RPMI7951 (cell line): ENCODE measurements around the gene GCH1. TPM values are rescaled to one million over a fixed set of nuclear protein-coding genes. Genes with fewer than 3 reads are reported as not detected.
A peak's percentile ranks its signal among the peaks of the same experiment; 100 is the strongest.

Experiments used
- DNase-seq: peaks from one replicate; pipeline ENCODE4 v3.0.0-alpha.2; 2012; ENCODE audit warnings: low read depth
- total RNA-seq: library from RNA; depleted of rRNA; stranded (reverse); fragments of >200 nt; shearing (Covaris generic); gene quantifications from 2 replicates; pipeline ENCODE4 v1.2.3, GENCODE V29; 2014

Gene GCH1
- total RNA-seq, 1 experiment from 2014 or later = 3.5 TPM

- peak; percentile 59 for DNase-seq
These were observed 36.0 kb downstream of the GCH1 start for GRCh38 chr14:54866588-54866987.

- DNase-seq = no peak
These were observed 38.1 kb downstream of the GCH1 start for GRCh38 chr14:54864526-54864925.

- DNase-seq = no peak
These were observed 44.8 kb downstream of the GCH1 start for GRCh38 chr14:54857830-54858269.

DNA sequence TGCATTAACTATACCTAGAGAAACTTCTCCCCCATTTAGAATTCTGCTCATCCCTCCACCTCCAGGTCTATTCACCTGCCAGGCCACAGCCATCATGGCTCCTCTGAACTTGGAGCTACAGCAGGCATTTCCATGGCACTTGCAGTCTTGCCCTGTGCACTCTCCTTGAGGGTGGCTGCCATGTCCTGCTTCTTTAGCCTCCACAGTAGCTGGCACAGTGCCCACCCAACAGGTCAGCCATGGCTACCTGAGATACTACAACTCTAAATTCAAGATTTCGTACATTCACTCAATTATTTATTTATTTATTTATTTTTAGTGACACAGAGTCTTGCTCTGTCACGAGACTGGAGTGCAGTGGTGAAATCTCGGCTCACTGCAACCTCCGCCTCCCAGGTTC lies 46.5 kb downstream of the GCH1 start:
- DNase-seq = no peak

DNA sequence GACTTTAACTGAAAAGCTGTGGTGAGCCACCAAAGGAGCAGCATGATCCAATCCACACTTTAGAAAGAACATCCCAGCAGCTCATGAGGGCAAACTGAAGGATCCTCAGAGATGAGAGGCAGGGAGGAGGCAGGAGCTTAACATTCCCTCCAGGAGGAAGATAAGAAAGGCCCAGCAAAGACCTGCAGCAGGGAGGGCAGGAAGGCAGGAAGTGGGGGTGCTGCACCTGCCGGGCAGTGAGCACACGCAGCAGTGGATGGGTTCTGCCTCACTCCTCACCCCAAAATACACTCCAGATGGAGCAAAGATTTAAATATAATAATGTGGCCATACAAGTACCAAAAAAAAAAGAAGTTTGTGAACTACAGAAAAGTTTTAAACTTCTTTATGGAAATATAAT lies 48.4 kb downstream of the GCH1 start:
- DNase-seq = no peak

DNA sequence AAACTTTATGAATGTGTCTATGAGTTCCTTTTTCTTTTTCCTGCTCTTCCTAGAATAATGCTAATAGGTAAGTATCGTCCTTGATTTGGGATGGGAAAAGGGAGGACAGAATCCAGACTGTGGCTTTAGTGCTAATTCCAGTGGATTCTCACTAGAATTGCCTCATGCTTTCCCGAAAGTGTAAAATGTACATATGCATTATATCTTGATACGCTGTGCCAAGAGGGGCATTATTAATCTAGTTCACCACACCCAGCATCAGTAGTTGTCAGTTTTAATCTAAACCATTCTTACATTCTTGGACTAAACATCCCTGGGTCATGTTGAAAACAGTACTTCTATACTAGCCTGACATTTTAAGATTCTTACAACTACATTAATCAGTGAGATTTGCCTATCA lies 49.3 kb downstream of the GCH1 start:
- no peak for DNase-seq

DNA sequence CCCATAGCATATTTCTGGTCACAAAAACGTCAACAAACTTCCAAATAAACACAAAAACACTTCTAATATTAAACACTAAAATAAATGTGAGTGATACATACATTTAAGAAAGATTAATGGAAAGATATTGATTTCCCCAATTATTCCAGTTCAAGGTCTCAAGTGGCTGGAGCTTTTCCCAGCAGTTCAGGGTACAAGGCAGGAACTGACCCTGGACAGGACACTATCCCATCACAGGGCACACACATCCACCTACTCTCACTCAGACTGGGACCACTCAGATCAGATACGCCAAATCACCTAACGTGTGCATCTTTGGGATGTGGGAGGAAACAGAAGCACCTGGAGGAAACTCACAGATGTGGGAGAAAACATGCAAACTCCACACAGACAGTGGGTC lies 50.4 kb downstream of the GCH1 start:
- DNase-seq = no peak

DNA sequence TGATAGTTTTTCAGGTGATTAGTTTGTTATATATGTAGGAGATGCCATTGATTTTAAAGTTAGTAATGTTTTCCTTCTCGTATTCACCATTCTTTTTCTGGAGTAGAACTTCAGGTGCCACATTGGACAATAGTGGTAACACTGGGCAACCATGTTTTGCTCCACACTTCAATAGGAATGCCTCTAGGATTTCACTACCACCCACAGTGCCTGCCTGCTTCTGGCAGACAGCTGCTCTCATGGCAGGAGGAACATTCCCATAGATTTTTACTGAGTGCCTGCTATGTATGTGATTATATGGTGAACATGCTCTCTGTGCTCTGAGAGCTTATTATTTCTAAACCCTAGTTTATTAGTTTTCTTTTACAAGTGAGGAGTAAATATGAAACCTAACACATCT lies 53.7 kb downstream of the GCH1 start:
- no peak for DNase-seq

- DNase-seq = no peak
These were observed 57.0 kb downstream of the GCH1 start for GRCh38 chr14:54845641-54846040.

DNA sequence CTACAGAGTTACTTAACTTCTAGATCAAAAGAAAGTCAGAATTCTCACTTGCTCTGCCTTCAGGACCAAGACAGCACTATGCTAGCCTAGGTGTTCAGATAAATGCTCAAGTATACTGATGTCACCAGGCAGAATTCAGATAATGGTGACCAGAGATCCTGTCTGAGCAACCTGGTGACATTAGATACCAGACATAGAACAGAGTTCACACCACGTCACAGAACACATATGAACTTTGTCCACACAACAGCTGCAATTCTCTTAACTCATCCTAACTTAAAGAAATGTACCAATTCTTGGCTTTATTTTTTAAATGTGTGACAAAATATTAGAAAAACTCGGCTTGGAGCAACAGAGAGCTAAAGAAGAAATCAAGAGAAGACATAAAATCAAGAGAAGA lies 58.1 kb downstream of the GCH1 start:
- DNase-seq = no peak

- DNase-seq = no peak
These were observed 61.8 kb downstream of the GCH1 start for GRCh38 chr14:54840798-54841197.

DNA sequence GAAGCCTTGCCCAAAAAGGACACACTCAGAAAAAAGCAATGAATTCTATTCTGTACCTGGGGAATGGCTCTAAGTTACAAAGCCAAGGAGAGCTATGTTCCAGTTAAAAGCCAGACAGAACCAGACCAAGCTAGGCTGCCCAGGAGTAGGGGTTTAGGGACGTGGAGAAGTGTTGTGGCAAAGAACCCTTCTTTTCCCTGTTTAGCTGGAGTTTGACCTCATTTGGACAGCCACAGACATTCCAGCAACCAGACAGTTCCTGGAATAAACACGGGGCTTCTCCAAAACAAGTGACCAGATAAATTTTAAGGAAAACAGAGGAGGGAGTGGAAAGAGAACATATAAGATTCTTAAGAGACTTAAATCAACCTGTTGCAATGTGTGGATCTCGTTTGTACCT lies 62.3 kb downstream of the GCH1 start:
- DNase-seq = no peak

GRCh38 chr14:54839701-54840119 lies 62.9 kb downstream of the GCH1 start:
- no peak for DNase-seq

- no peak for DNase-seq
These were observed 63.6 kb downstream of the GCH1 start for GRCh38 chr14:54838931-54839512.

DNA sequence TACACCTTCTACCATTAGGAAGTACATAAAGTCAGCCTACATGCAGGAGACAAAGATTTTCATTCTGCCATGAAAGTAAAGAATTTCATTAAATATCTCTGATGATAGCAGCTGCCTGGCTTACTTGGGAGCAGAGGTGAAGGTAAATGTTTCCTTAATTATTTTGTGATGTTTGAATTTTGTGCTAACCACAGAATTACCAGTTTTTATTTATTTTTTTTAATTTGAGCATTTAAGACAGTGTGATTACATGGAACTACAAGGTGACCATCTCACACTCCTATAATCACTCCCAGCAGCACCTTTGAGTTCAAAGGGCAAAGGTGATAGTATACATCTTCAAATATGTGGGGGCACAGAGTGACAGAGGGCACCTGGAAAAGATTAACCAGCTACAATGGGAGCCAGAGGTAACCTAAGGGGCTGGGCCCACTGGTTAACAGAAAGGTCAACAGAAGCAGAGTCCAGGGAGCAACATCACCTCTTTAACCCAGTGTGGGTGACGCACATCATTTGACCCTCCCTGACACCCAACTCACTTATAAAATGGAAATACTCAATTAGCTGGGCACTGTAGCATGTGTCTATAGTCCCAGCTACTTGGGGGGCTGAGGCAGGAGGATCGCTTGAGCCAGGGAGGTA lies 65.0 kb downstream of the GCH1 start:
- no peak for DNase-seq

DNA sequence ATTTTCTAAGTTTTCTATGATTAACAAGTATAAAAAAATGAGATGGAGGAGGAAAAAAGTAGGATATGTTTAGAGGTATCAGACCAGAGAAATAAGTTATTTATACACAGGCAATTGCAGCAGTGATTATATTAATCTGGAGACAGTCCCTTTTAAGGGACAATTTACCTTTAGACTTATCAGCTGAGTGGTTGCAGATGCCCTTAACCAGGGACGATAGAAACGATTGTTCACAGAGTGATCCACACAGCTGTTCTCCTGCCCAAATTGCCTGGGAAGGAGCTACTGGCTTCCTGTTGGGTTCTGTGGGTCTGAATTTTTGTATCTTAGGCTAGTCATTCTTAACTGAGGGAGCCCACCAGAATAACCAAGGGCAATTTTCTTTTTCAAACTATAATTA lies 66.4 kb downstream of the GCH1 start:
- no peak for DNase-seq

- no peak for DNase-seq
These were observed 67.9 kb downstream of the GCH1 start for GRCh38 chr14:54834727-54835126.

DNA sequence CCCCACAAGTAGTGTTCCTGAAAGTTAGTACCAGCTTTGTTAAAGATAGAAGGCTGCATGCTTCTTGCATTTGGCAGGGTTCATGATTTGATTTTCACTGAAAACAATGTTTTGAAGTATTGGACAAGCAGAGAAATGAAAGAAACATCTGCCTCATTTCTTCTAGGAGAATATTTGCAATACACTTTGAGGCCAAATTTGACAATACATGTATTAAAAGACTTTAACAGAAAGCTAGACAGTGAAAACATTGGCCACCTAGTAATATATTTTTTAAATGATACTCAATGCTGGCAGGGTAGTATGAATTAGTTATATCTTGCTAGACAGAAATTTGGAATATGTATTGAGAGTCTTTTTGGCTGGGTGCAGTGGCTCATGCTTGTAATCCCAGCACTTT lies 68.5 kb downstream of the GCH1 start:
- DNase-seq = no peak

GRCh38 chr14:54830650-54831049 lies 72.0 kb downstream of the GCH1 start:
- DNase-seq = no peak

DNA sequence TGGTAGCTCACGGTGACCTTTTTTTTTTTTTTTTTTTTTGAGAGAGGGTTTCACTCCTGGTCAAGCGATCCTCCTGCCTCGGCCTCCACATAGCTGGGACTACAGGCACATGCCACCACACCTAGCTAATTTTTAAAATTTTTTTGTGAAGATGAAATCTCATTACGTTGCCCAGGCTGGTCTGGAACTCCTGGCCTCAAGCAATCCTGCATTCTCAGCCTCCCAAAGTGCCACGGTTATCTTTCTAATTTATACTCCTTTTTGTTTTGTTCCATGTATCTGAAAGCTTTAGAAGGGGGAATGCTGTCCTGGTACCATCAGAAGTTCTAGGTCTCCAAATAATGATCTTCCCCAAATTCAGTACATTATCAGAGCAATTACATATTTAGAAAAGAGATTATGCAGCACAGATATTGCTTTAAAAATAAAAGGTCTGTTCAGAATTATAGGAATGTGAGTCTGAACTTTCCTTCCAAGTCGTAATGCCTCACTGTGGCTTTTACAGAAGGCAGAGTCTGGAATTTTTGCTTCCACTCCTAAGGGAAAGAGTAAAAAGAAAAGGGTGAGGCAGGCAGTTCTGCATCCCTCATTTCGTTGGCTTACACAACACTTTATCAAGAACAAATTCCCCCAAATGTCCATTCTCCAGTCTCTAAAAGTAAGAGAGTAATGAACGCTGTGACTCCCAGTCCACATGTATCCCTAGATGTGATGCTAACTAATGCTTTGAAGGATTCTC lies 73.0 kb downstream of the GCH1 start:
- no peak for DNase-seq

- no peak for DNase-seq
These were observed 74.6 kb downstream of the GCH1 start for GRCh38 chr14:54828037-54828436.

DNA sequence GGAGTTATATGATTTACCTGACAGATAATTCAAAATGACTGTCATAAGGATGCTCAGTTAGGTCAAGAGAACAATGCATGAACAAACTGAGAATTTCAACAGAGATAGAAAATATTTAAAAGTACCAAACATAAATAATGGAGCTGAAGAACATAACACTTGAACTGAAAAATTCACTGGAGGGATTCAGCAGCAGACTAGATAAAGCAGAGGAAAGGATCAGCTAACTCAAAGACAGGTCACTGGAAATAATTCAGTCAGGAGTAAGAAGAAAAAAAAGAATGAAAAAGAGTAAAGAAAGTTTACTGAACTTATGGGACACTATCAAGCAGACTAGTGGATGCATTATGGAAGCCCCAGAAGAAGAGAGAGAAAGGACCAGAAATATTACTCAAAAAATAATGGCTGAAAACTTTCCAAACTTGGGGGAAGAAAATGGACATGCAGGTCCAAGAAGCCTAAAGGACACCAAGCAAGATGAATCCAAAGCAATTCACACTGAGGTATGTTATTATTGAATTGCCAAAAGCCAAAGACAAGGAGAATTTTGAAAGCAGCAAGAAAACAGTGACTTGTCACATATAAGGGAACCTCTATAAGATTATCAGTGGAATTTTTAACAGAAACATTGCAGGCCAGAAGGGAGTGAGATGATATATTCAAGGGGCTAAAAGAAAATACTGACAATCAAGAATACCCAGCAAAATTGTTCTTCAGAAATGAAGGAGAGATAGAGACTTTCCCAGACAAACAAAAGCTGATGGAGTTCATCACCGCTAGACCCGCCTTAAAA lies 78.7 kb downstream of the GCH1 start:
- DNase-seq = no peak
